Activated CD8-positive, alpha-beta memory T cell treated with anti-CD3 and anti-CD28 coated beads, Interleukin-2, amount 50 U/mL, for 48 hours (primary cell): ENCODE measurements around the gene KMO.

Experiments used
- DNase-seq: peaks from one replicate; pipeline ENCODE4 v3.0.0-alpha.2; 2020

The KMO gene

DNA sequence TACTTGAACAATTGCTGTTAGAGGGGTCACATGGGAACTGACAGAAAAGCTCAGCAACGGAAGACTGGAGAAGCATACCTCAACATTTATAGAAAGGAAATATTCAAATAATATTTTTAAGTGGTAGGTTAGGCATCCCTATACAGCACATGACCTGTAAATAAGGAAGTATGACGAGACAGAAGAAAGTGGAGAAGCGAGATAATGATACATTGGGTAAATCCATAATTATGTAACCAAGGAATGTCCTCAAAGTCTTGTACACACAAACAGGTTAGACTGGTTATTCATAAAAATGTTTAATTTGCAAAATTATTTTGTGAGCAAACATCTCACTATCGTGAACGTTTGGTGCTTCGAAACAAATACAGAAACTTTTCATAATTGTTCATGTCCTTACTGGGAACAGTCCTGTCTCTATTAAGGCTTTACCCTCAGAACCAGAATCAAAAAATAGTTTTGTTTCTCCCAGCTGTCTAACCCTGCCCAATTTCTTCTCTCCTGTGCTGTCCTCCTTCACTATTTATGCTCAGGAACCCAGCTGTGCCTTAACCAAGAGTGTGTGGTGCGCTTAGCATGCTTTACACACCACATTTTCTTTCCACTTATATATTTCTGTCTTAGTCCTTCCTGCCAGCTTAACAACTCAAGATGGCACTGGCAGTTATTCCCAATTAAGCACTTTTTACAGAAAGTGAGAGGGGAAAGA lies 10.2 kb downstream of the KMO start:
- no peak for DNase-seq

- DNase-seq: no peak
These were observed 15.8 kb downstream of the KMO start for GRCh38 chr1:241548008-241548407.

DNA sequence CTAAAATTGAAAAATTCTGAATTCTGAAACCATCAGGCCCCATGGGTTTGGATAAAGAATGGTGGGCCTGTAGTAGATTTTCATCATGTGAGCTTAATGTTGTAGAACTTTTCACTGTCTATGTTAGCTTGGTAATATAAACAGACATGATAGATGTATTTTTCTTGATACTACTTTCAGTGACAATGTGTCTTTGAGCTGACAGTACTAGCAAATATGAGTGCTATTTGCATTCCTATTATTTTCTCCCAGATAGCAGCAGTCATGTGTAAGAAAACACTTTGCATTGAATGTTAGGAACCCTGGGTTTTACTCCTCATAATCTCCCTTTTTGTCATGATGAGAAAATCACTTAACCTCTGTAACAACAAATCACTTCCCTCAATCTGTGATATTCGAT lies 18.1 kb downstream of the KMO start:
- no peak for DNase-seq

DNA sequence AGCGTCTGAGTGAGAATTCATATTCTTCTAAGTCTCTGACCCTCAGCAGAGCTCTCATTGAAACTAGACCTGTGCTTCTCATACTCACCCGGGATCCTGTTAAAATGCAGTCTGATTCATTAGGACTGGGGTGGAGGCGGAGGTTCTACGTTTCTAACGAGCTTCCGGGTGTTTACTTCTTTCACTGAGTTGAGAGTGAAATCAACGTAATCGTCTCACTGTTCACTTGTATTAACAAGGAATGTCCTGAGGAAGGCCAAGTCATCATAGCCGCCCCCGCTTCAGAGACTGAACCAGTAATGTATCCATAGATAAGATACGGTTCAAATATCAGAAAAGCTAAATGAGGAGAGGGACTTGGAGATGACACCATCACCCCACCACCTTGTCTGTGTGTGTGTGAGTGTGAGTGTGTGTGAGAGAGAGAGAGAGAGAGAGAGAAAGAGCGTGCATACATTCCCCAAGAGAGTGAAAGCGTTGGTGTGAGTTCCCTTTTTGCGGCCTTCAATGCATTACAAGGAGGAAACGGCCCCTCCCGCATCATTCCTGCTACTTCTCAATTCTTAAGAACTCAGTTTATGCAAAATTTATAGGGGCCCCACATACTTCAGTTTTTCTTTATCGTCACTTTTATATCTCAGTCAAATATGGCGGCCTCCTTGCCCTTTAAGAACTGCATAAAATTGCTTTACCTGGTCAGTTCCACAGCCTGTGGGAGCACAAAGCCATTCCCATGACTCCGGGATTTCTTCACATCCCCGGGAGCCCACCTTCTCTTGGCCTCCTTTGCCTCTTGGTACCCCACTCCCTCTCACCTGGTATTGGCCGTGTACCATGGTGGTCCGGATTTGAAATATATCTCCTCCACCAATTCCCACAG lies 19.8 kb downstream of the KMO start:
- DNase-seq: peak; percentile 63

DNA sequence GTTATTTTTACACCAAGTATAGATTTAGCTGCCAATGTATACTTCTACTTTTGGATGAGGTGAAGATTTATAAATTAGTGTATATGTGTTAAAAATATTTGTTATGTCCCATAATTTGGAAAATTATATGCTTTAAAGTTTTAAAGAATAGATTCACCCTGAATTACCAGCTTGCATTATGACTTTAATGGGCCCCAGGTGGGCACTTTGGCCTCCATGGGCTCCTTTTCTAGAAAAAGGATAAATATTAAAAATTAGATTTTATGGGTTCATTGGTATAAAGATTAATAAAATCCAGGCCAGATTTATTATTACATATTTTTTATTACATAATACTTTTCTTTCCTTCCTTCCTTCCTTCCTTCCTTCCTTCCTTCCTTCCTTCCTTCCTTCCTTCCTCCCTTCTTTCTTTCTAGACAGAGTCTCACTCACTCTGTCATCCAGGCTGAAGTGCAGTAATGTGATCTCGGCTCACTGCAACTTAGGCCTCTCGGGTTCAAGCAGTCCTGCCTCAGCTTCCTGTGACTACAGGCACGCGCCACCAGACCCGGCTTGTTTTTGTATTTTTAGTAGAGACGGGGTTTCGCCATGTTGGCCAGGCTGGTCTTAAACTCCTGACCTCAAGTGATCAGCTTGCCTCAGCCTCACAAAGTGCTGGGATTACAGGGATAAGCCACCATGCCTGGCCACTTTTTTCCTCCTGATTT lies 21.9 kb downstream of the KMO start:
- DNase-seq: no peak

DNA sequence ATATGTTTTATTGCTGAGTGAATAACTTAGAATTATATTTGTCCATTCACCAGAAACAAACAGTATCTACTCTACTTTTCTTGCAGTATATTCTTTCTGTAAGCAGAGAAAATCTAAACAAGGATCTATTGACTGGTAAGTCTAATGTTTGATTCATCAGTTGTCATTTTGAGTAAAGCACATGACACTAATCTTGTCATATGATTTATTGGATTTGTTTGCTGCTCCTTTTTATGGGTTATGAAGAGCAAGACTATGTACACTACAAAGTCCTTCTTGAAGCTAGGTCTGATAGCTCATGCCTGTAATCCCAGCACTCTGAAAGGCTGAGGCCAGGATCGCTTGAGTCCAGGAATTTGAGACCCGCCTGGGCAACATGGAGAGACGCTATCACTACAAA lies 23.3 kb downstream of the KMO start:
- DNase-seq: no peak

- DNase-seq: no peak
These were observed 24.9 kb downstream of the KMO start for GRCh38 chr1:241557031-241557430.

- DNase-seq: no peak
These were observed 25.5 kb downstream of the KMO start for GRCh38 chr1:241557551-241558193.

- no peak for DNase-seq
These were observed 28.1 kb downstream of the KMO start for GRCh38 chr1:241560146-241560848.

DNA sequence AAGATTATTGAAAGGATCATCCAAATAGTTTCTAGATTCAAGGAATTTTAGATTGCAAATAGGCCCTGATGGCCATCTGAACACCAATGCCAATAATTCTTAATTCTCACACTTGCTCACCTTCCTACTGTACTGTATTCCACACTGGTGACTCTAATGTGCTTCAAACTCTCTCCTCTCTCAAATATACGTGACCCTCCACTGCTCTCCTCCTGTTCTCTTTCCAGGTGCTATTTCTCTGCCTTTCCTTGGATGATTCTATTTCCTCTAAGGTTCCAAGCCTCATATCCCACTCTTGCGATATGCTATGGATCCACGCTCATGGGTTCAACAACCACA lies 28.6 kb downstream of the KMO start:
- DNase-seq: no peak

GRCh38 chr1:241569848-241570247 lies 37.7 kb downstream of the KMO start:
- DNase-seq: no peak

DNA sequence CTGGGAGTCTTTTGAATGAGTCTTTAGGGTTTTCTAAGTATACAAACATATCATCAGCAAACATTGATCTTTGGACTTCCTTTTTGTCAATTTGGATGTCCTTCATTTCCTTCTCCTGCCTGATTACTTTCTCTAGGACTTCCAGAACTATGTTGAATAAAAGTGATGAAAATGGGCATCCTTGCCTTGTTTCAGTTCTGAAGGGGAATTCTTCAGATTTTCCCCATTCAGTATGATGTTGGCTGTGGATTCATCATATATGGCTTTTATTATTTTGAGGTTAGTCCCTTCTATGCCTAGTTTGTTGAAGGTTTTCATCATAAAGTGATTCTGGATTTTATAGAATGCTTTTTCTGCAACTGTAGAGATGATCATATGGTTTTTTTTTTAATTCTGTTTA lies 42.0 kb downstream of the KMO start:
- no peak for DNase-seq

DNA sequence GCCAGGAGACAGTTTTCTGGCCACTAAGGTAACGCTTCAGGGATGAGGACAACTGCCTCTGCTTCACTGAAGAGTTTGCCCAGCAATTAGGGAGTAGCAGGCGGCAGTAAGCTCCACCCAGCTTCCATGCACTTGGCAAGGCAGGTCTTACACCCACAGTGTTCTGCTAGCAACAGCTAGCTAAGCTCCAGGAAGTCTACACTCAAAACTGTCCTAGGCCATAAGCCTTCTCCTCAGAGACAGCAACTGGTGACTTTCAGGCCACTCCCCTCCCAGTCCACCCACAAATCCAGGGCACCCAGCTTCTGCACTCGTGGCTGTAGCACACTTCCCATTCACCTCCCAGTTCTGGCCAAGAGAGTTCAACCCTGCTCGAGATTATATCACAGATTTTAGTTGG lies 47.3 kb downstream of the KMO start:
- DNase-seq: no peak

GRCh38 chr1:241582921-241583321 lies 50.7 kb downstream of the KMO start:
- DNase-seq: no peak

GRCh38 chr1:241586905-241587512 lies 54.8 kb downstream of the KMO start:
- no peak for DNase-seq

DNA sequence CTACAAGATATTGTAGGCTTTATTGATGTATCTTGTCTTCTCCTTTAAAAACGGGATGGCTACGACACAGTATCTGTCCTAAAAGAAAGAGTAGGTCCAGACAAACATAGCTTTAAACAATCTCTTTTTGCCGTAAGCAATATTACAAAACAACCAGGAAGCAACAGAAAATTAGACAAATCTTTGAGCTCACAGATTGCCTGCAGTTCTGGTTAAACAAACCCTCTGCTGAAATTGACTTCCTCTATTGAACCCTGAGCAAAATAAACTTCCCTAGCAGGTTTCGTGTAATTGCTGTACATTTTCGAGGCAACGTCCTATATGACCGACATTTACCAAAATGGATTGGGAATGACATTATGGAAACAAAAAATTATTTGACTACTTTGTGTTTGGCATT lies 57.3 kb downstream of the KMO start:
- no peak for DNase-seq

DNA sequence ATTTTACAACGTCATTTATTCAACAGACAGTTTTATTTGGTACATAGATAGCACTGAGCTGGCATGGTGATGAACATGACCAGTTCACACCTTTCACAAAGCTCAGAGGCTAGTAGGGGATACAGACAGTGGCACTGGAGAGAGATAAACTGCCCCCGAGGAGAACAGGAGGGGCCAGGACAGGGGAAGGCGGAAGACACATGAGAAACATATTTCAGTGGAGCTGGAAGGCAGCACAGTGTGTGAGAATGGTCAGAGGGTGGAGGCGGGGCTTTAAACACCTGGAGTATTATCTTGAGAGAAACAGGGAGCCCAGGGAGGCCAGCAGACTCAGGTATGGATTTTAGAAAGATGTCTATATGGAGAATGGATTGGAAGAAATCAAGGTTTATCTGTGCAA lies 58.5 kb downstream of the KMO start:
- no peak for DNase-seq

GRCh38 chr1:241591317-241591716 lies 59.1 kb downstream of the KMO start:
- DNase-seq: no peak

- no peak for DNase-seq
These were observed 59.6 kb downstream of the KMO start for GRCh38 chr1:241591736-241592135.

- no peak for DNase-seq
These were observed 60.2 kb downstream of the KMO start for GRCh38 chr1:241592273-241592958.

- DNase-seq: no peak
These were observed 61.0 kb downstream of the KMO start for GRCh38 chr1:241593186-241593585.

- DNase-seq: no peak
These were observed 64.5 kb downstream of the KMO start for GRCh38 chr1:241596633-241597032.
